Osteocyte (in vitro differentiated cells): ENCODE measurements around the gene BMPR1A. TPM values are rescaled to one million over a fixed set of nuclear protein-coding genes. Genes with fewer than 3 reads are reported as not detected.

Experiments
- DNase-seq: peaks from one replicate; pipeline ENCODE4 v3.0.0; 2021; ENCODE audit warnings: mixed read lengths; ENCODE audit not compliant: unreplicated experiment; ENCODE audit errors: extremely low spot score
- H3K27ac Mint-ChIP-seq: one replicate; pipeline ENCODE4 v1.8.0; 2021; ENCODE audit warnings: mild to moderate bottlenecking, mixed read lengths; ENCODE audit not compliant: unreplicated experiment
- H3K27me3 Mint-ChIP-seq: one replicate; pipeline ENCODE4 v1.8.0; 2021; ENCODE audit warnings: mixed read lengths; ENCODE audit not compliant: unreplicated experiment
- H3K36me3 Mint-ChIP-seq: one replicate; pipeline ENCODE4 v1.8.0; 2021; ENCODE audit warnings: mixed read lengths; ENCODE audit not compliant: unreplicated experiment
- H3K4me1 Mint-ChIP-seq: one replicate; pipeline ENCODE4 v1.8.0; 2021; ENCODE audit warnings: mixed read lengths; ENCODE audit not compliant: unreplicated experiment
- H3K4me3 Mint-ChIP-seq: one replicate; pipeline ENCODE4 v1.8.0; 2021; ENCODE audit warnings: mild to moderate bottlenecking, moderate library complexity, mixed read lengths; ENCODE audit not compliant: unreplicated experiment
- H3K9me3 Mint-ChIP-seq: one replicate; pipeline ENCODE4 v1.8.0; 2021; ENCODE audit warnings: mixed read lengths; ENCODE audit not compliant: unreplicated experiment
- CTCF ChIP-seq: fragments of 200-600 bp; sonication (generic); IDR thresholded peaks from 2 replicates; pipeline ENCODE4 v1.5.0; 2021; ENCODE audit warnings: antibody characterized with exemption, mild to moderate bottlenecking, moderate library complexity
- total RNA-seq: library from RNA; stranded (reverse); gene quantifications from 2 replicates; pipeline ENCODE4 v1.2.1, GENCODE V29; 2021

BMPR1A gene
- total RNA-seq, 1 donor from 2014 or later = 75.5 TPM

- Mint-ChIP-seq H3K4me1 (peaks cover 7% of the 10 kb centered on the region), H3K4me3 (no peak overlapping the region), H3K27ac (peak overlapping the region; percentile 32), H3K27me3 (no peaks in the 10 kb centered on the region), H3K36me3 (peaks cover 21% of the 10 kb centered on the region), H3K9me3 (peaks cover 4% of the 10 kb centered on the region)
- no peak for DNase-seq
- TF ChIP-seq CTCF = no peak
Observed at GRCh38 chr10:86899132-86899531, 142.7 kb downstream of the BMPR1A start.

GRCh38 chr10:86899670-86900276, 143.4 kb downstream of the BMPR1A start:
- H3K9me3 Mint-ChIP-seq = peaks cover 4% of the 10 kb centered on the region
- peaks cover 7% of the 10 kb centered on the region for H3K4me1 Mint-ChIP-seq
- no peaks in the 10 kb centered on the region for H3K27me3 Mint-ChIP-seq
- no peak overlapping the region for H3K4me3 Mint-ChIP-seq
- peaks cover 24% of the 10 kb centered on the region for H3K36me3 Mint-ChIP-seq
- no peak for DNase-seq
- no peak overlapping the region for H3K27ac Mint-ChIP-seq
- peak; percentile 90 for TF ChIP-seq CTCF

- peaks cover 32% of the 10 kb centered on the region for H3K36me3 Mint-ChIP-seq
- no peak for TF ChIP-seq CTCF
- H3K9me3 Mint-ChIP-seq = peaks cover 4% of the 10 kb centered on the region
- peaks cover 7% of the 10 kb centered on the region for H3K4me1 Mint-ChIP-seq
- no peak overlapping the region for H3K4me3 Mint-ChIP-seq
- DNase-seq = no peak
- no peak overlapping the region for H3K27ac Mint-ChIP-seq
- no peaks in the 10 kb centered on the region for H3K27me3 Mint-ChIP-seq
Observed at GRCh38 chr10:86900955-86901354, 144.5 kb downstream of the BMPR1A start.

GRCh38 chr10:86904600-86904999, 148.2 kb downstream of the BMPR1A start:
- no peaks in the 10 kb centered on the region for H3K27me3 Mint-ChIP-seq
- H3K4me1 Mint-ChIP-seq = peaks cover 2% of the 10 kb centered on the region
- DNase-seq = no peak
- TF ChIP-seq CTCF = no peak
- H3K36me3 Mint-ChIP-seq = peaks cover 53% of the 10 kb centered on the region
- H3K4me3 Mint-ChIP-seq = no peak overlapping the region
- H3K27ac Mint-ChIP-seq = no peak overlapping the region
- H3K9me3 Mint-ChIP-seq = peaks cover 11% of the 10 kb centered on the region

GRCh38 chr10:86905429-86905828, 149.0 kb downstream of the BMPR1A start:
- DNase-seq = no peak
- no peak for TF ChIP-seq CTCF
- Mint-ChIP-seq H3K27me3 (no peaks in the 10 kb centered on the region), H3K9me3 (peaks cover 11% of the 10 kb centered on the region), H3K4me3 (no peak overlapping the region), H3K4me1 (no peaks in the 10 kb centered on the region), H3K27ac (no peak overlapping the region), H3K36me3 (peaks cover 53% of the 10 kb centered on the region)
